CD4-positive, alpha-beta T cell treated with Interleukin-15 for 4 hours (primary cell): ENCODE results near the gene MAB21L4.

Experiments used
- DNase-seq: peaks from one replicate; pipeline ENCODE4 v3.0.0-alpha.2; 2020; ENCODE audit warnings: low spot score

The MAB21L4 gene

GRCh38 chr2:240894006-240894405 is 1.9 kb downstream of the MAB21L4 start:
- no peak for DNase-seq

- no peak for DNase-seq
Measured at GRCh38 chr2:240893363-240893844, 2.6 kb downstream of the MAB21L4 start.

GRCh38 chr2:240892925-240893324 is 3.0 kb downstream of the MAB21L4 start:
- no peak for DNase-seq

- DNase-seq = no peak
Measured at GRCh38 chr2:240892356-240892755, 3.6 kb downstream of the MAB21L4 start.

GRCh38 chr2:240891492-240892340 is 4.2 kb downstream of the MAB21L4 start:
- no peak for DNase-seq

- no peak for DNase-seq
Measured at GRCh38 chr2:240890691-240891090, 5.3 kb downstream of the MAB21L4 start.

GRCh38 chr2:240889601-240890560 is 6.1 kb downstream of the MAB21L4 start:
- DNase-seq = no peak

GRCh38 chr2:240888890-240889573 is 6.9 kb downstream of the MAB21L4 start:
- no peak for DNase-seq

- no peak for DNase-seq
Measured at GRCh38 chr2:240888130-240888889, 7.6 kb downstream of the MAB21L4 start.

GRCh38 chr2:240887631-240888030 is 8.3 kb downstream of the MAB21L4 start:
- DNase-seq = no peak

GRCh38 chr2:240886678-240887609 is 9.0 kb downstream of the MAB21L4 start:
- DNase-seq = no peak

GRCh38 chr2:240886023-240886565 is 9.9 kb downstream of the MAB21L4 start:
- DNase-seq = no peak

- DNase-seq = no peak
Measured at GRCh38 chr2:240885566-240885965, 10.4 kb downstream of the MAB21L4 start.

- DNase-seq = no peak
Measured at GRCh38 chr2:240884745-240885144, 11.2 kb downstream of the MAB21L4 start.

GRCh38 chr2:240884221-240884620 is 11.7 kb downstream of the MAB21L4 start:
- no peak for DNase-seq

- no peak for DNase-seq
Measured at GRCh38 chr2:240881913-240882312, 14.0 kb downstream of the MAB21L4 start.

- DNase-seq = no peak
Measured at GRCh38 chr2:240879105-240879504, 16.9 kb downstream of the MAB21L4 start.

GRCh38 chr2:240878341-240878936 is 17.5 kb downstream of the MAB21L4 start:
- no peak for DNase-seq
